Measurements from ENCODE around the gene EPB41. TPM values are rescaled to one million over a fixed set of nuclear protein-coding genes. Genes with fewer than 3 reads are reported as not detected.

Gene EPB41
- total RNA-seq, 2 donors from 2014 or later: 50.7 to 60.5 TPM

GRCh38 chr1:29113413-29114117 lies 199.2 kb downstream of the EPB41 start:
- no peaks in the 10 kb centered on the region for H3K9me3 Mint-ChIP-seq
- no peak for DNase-seq (ENCODE audit: low spot score)
- no peak overlapping the region for H3K27ac Mint-ChIP-seq
- peaks cover 11% of the 10 kb centered on the region for H3K36me3 Mint-ChIP-seq
- ATAC-seq: peak in 1 of 2 donors; percentile 50
- H3K4me3 Mint-ChIP-seq: no peak overlapping the region
- H3K27me3 Mint-ChIP-seq: no peaks in the 10 kb centered on the region
- H3K4me1 Mint-ChIP-seq (ENCODE audit: low read depth in 2 of 2): peaks cover 0 to 6% of the 10 kb centered on the region in 2 donors

- Mint-ChIP-seq H3K36me3 (peaks cover 11% of the 10 kb centered on the region), H3K4me1 (ENCODE audit: low read depth in 2 of 2) (peaks cover 0 to 6% of the 10 kb centered on the region in 2 donors), H3K9me3 (no peaks in the 10 kb centered on the region), H3K27ac (no peak overlapping the region), H3K27me3 (no peaks in the 10 kb centered on the region), H3K4me3 (no peak overlapping the region)
- DNase-seq (ENCODE audit: low spot score) (no peak), ATAC-seq (no peak)
Measured at GRCh38 chr1:29114654-29115053, 200.3 kb downstream of the EPB41 start.

- Mint-ChIP-seq H3K27me3 (no peaks in the 10 kb centered on the region), H3K9me3 (no peaks in the 10 kb centered on the region), H3K27ac (no peak overlapping the region), H3K4me3 (no peak overlapping the region), H3K4me1 (ENCODE audit: low read depth in 2 of 2) (peaks cover 0 to 3% of the 10 kb centered on the region in 2 donors), H3K36me3 (peaks cover 11% of the 10 kb centered on the region)
- DNase-seq (ENCODE audit: low spot score) (no peak), ATAC-seq (no peak)
Measured at GRCh38 chr1:29117381-29117780, 203.0 kb downstream of the EPB41 start.

DNA sequence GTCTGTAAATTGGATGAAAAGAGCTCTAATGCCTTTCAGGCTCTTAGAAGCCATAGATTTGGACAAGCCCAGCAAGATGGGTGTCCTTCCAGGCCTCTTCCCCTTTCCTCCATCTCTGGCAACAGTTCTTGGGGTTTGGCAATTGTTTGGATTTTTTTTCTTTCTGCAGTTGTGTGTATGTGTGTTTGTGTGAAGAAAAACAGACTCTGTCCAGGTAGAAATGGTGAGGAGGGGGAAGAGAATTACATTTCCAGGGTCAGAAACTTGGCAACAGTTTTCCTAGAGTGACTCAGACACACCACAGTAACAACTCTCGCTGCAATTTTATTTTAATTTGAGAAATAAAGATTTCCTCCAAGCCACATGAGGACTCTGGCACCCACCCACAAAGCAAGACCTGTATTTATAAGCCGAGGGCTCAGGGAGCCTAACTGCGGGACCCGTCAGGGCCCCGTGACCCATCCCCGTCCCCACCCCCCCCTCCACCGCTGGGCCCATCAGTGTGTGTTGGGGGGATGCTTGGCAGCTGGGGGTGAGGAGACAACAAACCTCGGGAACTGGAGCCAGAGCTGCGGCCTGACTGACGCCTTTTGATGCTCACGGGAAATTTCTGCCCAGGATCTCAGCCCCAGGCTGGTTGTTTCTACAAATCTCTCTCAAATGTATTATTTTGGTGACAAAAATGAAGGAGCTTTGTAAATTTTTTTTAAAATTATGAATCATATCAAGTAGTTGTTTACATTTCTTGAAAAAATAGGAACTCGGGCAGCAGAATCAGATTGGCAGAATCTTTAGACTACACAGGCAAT lies 205.0 kb downstream of the EPB41 start:
- H3K4me3 Mint-ChIP-seq: no peak overlapping the region
- H3K27ac Mint-ChIP-seq: no peak overlapping the region
- no peaks in the 10 kb centered on the region for H3K27me3 Mint-ChIP-seq
- H3K4me1 Mint-ChIP-seq (ENCODE audit: low read depth in 2 of 2): no peaks in the 10 kb centered on the region
- H3K9me3 Mint-ChIP-seq: no peaks in the 10 kb centered on the region
- no peak for ATAC-seq
- H3K36me3 Mint-ChIP-seq: peaks cover 7% of the 10 kb centered on the region
- no peak for DNase-seq (ENCODE audit: low spot score)

DNA sequence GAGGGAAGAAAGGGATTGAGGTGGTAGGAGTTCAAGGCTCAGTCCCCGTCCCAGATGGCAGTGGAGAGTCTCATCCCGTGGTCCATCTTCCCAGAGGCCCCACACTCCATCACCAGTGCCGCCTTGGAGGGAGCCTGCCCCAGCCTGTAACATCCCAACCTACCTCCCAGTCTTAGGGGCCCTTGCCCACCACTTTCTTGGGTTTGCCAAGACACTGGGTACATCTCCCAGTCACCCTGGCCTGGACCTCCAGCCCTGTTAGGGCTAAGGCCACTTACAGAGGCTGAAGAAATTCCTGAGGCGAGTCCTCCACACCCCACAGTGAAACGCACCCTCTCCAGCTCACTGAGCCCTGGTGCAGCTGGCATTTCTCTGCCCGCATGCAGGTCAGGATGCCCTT lies 206.0 kb downstream of the EPB41 start:
- H3K27me3 Mint-ChIP-seq: peaks cover 1 to 2% of the 10 kb centered on the region in 2 donors
- no peak for ATAC-seq
- H3K4me3 Mint-ChIP-seq: no peak overlapping the region
- no peak for DNase-seq (ENCODE audit: low spot score)
- peaks cover 7% of the 10 kb centered on the region for H3K36me3 Mint-ChIP-seq
- no peak overlapping the region for H3K27ac Mint-ChIP-seq
- no peaks in the 10 kb centered on the region for H3K9me3 Mint-ChIP-seq
- H3K4me1 Mint-ChIP-seq (ENCODE audit: low read depth in 2 of 2): peaks cover 1 to 2% of the 10 kb centered on the region in 2 donors

- ATAC-seq: peak; percentile 73
- DNase-seq (ENCODE audit: low spot score): no peak
- Mint-ChIP-seq H3K27ac (no peak overlapping the region), H3K4me3 (no peak overlapping the region), H3K36me3 (peaks cover 7% of the 10 kb centered on the region), H3K4me1 (ENCODE audit: low read depth in 2 of 2) (peaks cover 8% of the 10 kb centered on the region in 2 donors), H3K9me3 (no peaks in the 10 kb centered on the region), H3K27me3 (peaks cover 8% of the 10 kb centered on the region in 2 donors)
Measured at GRCh38 chr1:29120947-29121485, 206.6 kb downstream of the EPB41 start.

- ATAC-seq: peak in 1 of 2 donors; percentile 15
Measured at GRCh38 chr1:29121516-29121935, 207.2 kb downstream of the EPB41 start.

DNA sequence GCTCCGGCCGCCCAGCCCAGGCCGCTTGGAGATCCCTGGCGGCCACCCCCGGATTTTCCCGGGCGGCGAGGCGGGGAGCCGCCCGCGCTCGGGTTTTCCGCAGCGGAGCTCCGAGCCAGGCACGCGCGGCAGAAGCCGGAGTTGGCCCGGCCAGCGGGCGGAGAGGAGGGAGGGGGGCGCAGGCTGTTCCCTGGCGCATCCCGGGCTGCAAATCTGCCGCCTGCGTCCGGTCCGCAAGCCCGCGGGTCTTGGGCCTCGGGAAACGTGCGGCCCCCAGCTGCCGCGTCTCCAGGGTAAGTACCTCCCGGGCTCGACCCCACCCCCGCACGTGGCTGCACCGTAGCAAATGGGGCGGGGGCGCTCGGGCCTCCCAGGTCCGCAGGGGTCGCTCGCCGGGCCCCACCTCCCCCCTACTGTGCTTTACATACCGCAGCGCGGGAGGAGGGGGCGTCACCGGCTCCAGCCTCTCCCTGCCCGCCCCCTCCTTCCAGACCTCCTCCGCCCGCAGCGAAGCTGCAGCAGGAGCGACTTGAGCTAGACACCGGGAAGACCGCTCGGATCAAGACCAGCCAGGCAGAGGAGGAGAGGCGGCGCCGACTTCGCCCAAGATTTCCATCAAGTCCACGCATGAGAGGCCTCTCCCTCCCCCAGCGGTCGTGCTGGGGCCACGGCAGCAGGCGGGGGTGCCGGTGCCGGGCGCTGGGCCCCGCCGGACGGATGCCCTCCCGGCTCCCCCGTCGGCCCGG lies 207.7 kb downstream of the EPB41 start:
- no peak overlapping the region for H3K4me3 Mint-ChIP-seq
- no peak for ATAC-seq
- peaks cover 5% of the 10 kb centered on the region for H3K36me3 Mint-ChIP-seq
- peaks cover 9 to 10% of the 10 kb centered on the region in 2 donors for H3K27me3 Mint-ChIP-seq
- no peak for DNase-seq (ENCODE audit: low spot score)
- H3K9me3 Mint-ChIP-seq: no peaks in the 10 kb centered on the region
- peaks cover 8 to 10% of the 10 kb centered on the region in 2 donors for H3K4me1 Mint-ChIP-seq (ENCODE audit: low read depth in 2 of 2)
- H3K27ac Mint-ChIP-seq: no peak overlapping the region

More at GRCh38 chr1:29121516-29121935, 207.2 kb downstream of the EPB41 start:
- Mint-ChIP-seq H3K4me3 (no peak overlapping the region), H3K36me3 (peaks cover 7% of the 10 kb centered on the region), H3K4me1 (ENCODE audit: low read depth in 2 of 2) (peaks cover 8 to 10% of the 10 kb centered on the region in 2 donors), H3K27ac (no peak overlapping the region), H3K27me3 (peaks cover 9 to 10% of the 10 kb centered on the region in 2 donors), H3K9me3 (no peaks in the 10 kb centered on the region)
- DNase-seq (ENCODE audit: low spot score): no peak

DNA sequence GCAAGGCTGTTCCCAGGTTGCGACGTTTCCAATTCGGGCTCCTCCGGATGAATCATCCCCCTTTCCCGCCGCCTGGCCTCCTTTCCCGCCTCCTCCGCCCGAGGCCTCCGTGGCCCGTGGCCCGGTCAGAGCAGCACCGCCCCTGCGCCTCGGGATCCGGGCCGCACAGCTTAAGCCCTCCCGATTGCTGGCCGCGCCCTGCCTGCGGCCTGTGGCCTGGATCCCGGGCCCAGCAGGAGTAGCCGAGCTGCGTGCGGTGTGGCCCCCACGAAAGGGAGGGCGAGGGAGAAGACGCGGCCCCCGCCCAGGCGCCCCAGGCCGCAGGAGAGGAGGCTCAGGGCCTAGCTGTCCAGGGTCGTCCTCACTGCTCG lies 208.3 kb downstream of the EPB41 start:
- H3K4me3 Mint-ChIP-seq: peak overlapping the region; percentile 45
- DNase-seq (ENCODE audit: low spot score): no peak

GRCh38 chr1:29123053-29123886 lies 208.9 kb downstream of the EPB41 start:
- DNase-seq (ENCODE audit: low spot score) (no peak), ATAC-seq (no peak)
- no peaks in the 10 kb centered on the region for H3K36me3 Mint-ChIP-seq
- peaks cover 9 to 10% of the 10 kb centered on the region in 2 donors for H3K27me3 Mint-ChIP-seq
- H3K4me1 Mint-ChIP-seq (ENCODE audit: low read depth in 2 of 2): peaks cover 8 to 10% of the 10 kb centered on the region in 2 donors
- no peak overlapping the region for H3K27ac Mint-ChIP-seq
- peak overlapping the region; percentile 45 for H3K4me3 Mint-ChIP-seq
- no peaks in the 10 kb centered on the region for H3K9me3 Mint-ChIP-seq

More for the DNA sequence above, 208.3 kb downstream of the EPB41 start:
- peaks cover 9 to 10% of the 10 kb centered on the region in 2 donors for H3K27me3 Mint-ChIP-seq
- H3K4me1 Mint-ChIP-seq (ENCODE audit: low read depth in 2 of 2): peaks cover 8 to 10% of the 10 kb centered on the region in 2 donors
- ATAC-seq: no peak
- H3K9me3 Mint-ChIP-seq: no peaks in the 10 kb centered on the region
- no peaks in the 10 kb centered on the region for H3K36me3 Mint-ChIP-seq
- H3K27ac Mint-ChIP-seq: no peak overlapping the region

DNA sequence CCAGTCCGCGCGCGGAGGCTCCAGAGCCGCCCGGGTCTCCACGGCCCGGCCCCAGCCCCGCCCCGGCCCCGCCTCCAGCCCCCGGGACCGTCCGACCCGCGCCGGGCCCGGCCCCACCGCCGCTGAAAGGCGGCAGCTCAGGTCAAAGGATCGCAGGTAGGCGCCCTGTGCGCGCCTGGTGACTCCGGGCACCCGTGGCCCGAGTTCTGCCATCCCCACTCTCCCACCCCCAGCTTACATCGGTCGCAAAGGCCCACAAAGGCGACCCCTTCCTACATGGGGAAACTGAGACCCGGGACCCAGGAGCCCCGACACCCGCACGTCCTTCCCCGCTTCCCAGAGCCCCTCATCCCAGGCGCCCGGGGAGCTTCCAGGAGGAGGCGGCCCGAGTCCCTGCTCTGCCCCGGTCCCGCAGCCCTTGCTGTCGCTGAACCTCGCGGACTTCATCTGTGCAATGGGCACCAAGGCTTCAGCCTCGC lies 209.6 kb downstream of the EPB41 start, which contains the start of gene TMEM200B:
TMEM200B (minus strand) TSS at position 17 of the 479 bp plus-strand sequence. CDS start 2,075 bp downstream, outside the sequence.
- Mint-ChIP-seq H3K4me3 (peak within 1 kb of the TSS; percentile 80), H3K36me3 (no peaks in the 10 kb centered on the region), H3K4me1 (ENCODE audit: low read depth in 2 of 2) (peaks cover 8 to 10% of the 10 kb centered on the region in 2 donors), H3K27ac (no peak within 1 kb of the TSS), H3K9me3 (no peaks in the 10 kb centered on the region), H3K27me3 (peaks cover 9 to 10% of the 10 kb centered on the region in 2 donors)
- ATAC-seq (peak; percentile 12), DNase-seq (ENCODE audit: low spot score) (no peak)

GRCh38 chr1:29124366-29125236 lies 210.2 kb downstream of the EPB41 start:
- ATAC-seq: peak; percentile 73 to 74
- H3K4me1 Mint-ChIP-seq (ENCODE audit: low read depth in 2 of 2): peaks cover 8 to 10% of the 10 kb centered on the region in 2 donors

More at GRCh38 chr1:29124366-29125236, 210.2 kb downstream of the EPB41 start:
- peak; percentile 74 for DNase-seq (ENCODE audit: low spot score)
- no peaks in the 10 kb centered on the region for H3K36me3 Mint-ChIP-seq
- peak overlapping the region; percentile 80 for H3K4me3 Mint-ChIP-seq
- no peaks in the 10 kb centered on the region for H3K9me3 Mint-ChIP-seq
- H3K27me3 Mint-ChIP-seq: peaks cover 9 to 10% of the 10 kb centered on the region in 2 donors
- H3K27ac Mint-ChIP-seq: no peak overlapping the region
